GM12865 (cell line): Measurements from ENCODE around the gene CD81.
"Not testable (repeated sequence)": the region's sequence is repeated elsewhere in the genome, so short reads cannot be mapped to it uniquely, and the experiment has no call there.

Source experiments
- DNase-seq: peaks from one replicate; pipeline ENCODE4 v3.0.0; 2010; ENCODE audit warnings: low read depth
- H3K4me3 ChIP-seq: 2 replicates; pipeline ENCODE4 v1.5.1; 2011; ENCODE audit warnings: mild to moderate bottlenecking, low read depth, low read length, control low read depth
- CTCF ChIP-seq: IDR thresholded peaks from 2 replicates; pipeline ENCODE4 v1.5.1; 2011; ENCODE audit warnings: low read length, control low read depth, low read depth, inconsistent platforms; ENCODE audit not compliant: insufficient read depth; ENCODE audit errors: missing control alignments

The CD81 gene

GRCh38 chr11:2376751-2377451 is at the start of gene CD81:
Gene CD81 (plus strand): TSS chr11:2377310. CDS start chr11:2377550, 240 bp downstream.
- H3K4me3 ChIP-seq = peak within 1 kb of the TSS; percentile 95
- no peak for TF ChIP-seq CTCF
- DNase-seq = peak; percentile 70

- no peak overlapping the region for H3K4me3 ChIP-seq
- no peak for TF ChIP-seq CTCF
- DNase-seq = no peak
Measured at GRCh38 chr11:2328021-2328420, 49.1 kb upstream of the CD81 start.

- TF ChIP-seq CTCF = no peak
- no peak overlapping the region for H3K4me3 ChIP-seq
- no peak for DNase-seq
Measured at GRCh38 chr11:2328656-2329354, 48.3 kb upstream of the CD81 start.

- no peak for DNase-seq
- TF ChIP-seq CTCF = no peak
Measured at GRCh38 chr11:2329551-2329950, 47.6 kb upstream of the CD81 start.

GRCh38 chr11:2330696-2331095 is 46.4 kb upstream of the CD81 start:
- H3K4me3 ChIP-seq = no peak overlapping the region
- no peak for TF ChIP-seq CTCF
- no peak for DNase-seq

More at GRCh38 chr11:2329551-2329950, 47.6 kb upstream of the CD81 start:
- no peak overlapping the region for H3K4me3 ChIP-seq

GRCh38 chr11:2331404-2331803 is 45.7 kb upstream of the CD81 start:
- DNase-seq = no peak
- H3K4me3 ChIP-seq = no peak overlapping the region
- no peak for TF ChIP-seq CTCF

GRCh38 chr11:2332569-2332968 is 44.5 kb upstream of the CD81 start:
- H3K4me3 ChIP-seq, DNase-seq: not testable (repeated sequence)

- not testable (repeated sequence) for DNase-seq, H3K4me3 ChIP-seq
Measured at GRCh38 chr11:2333486-2334205, 43.5 kb upstream of the CD81 start.

GRCh38 chr11:2335286-2335685 is 41.8 kb upstream of the CD81 start:
- not testable (repeated sequence) for DNase-seq, H3K4me3 ChIP-seq
